Rectal smooth muscle tissue (tissue), 1 donor: ENCODE data around the gene TRPM2.
"Not testable (repeated sequence)": the region's sequence is repeated elsewhere in the genome, so short reads cannot be mapped to it uniquely, and the experiment has no call there.

Experiments used
- H3K27ac ChIP-seq: one replicate; pipeline ENCODE4 v1.7.0; 2013; ENCODE audit warnings: low read depth, low read length, inconsistent platforms
- H3K27me3 ChIP-seq: one replicate; pipeline ENCODE4 v1.7.0; 2013; ENCODE audit warnings: low read length; ENCODE audit not compliant: control insufficient read depth, insufficient read depth
- H3K36me3 ChIP-seq: one replicate; pipeline ENCODE4 v1.7.0; 2013; ENCODE audit warnings: low read length; ENCODE audit not compliant: control insufficient read depth, insufficient read depth
- H3K4me1 ChIP-seq: one replicate; pipeline ENCODE4 v1.7.0; 2013; ENCODE audit warnings: low read length; ENCODE audit not compliant: control insufficient read depth, insufficient read depth
- H3K4me3 ChIP-seq: one replicate; pipeline ENCODE4 v1.7.0; 2013; ENCODE audit warnings: low read length
- H3K9ac ChIP-seq: one replicate; pipeline ENCODE4 v1.7.0; 2013; ENCODE audit warnings: low read length

The TRPM2 gene

GRCh38 chr21:44356160-44356559 lies 2.7 kb downstream of the TRPM2 start:
- Histone ChIP-seq H3K4me1 (no peaks in the 10 kb centered on the region), H3K9ac (no peak overlapping the region), H3K4me3 (no peak overlapping the region), H3K36me3 (no peaks in the 10 kb centered on the region), H3K27me3 (no peaks in the 10 kb centered on the region), H3K27ac (no peak overlapping the region)

GRCh38 chr21:44356636-44357035 lies 3.2 kb downstream of the TRPM2 start:
- H3K4me3 ChIP-seq: no peak overlapping the region
- H3K36me3 ChIP-seq: no peaks in the 10 kb centered on the region
- no peak overlapping the region for H3K27ac ChIP-seq
- H3K4me1 ChIP-seq: no peaks in the 10 kb centered on the region
- no peaks in the 10 kb centered on the region for H3K27me3 ChIP-seq
- H3K9ac ChIP-seq: no peak overlapping the region

GRCh38 chr21:44357064-44357837 lies 3.8 kb downstream of the TRPM2 start:
- Histone ChIP-seq H3K27me3 (no peaks in the 10 kb centered on the region), H3K27ac (no peak overlapping the region), H3K36me3 (no peaks in the 10 kb centered on the region), H3K9ac (no peak overlapping the region), H3K4me3 (no peak overlapping the region), H3K4me1 (no peaks in the 10 kb centered on the region)

GRCh38 chr21:44359396-44359795 lies 6.0 kb downstream of the TRPM2 start:
- Histone ChIP-seq H3K9ac (no peak overlapping the region), H3K27ac (no peak overlapping the region), H3K4me1 (no peaks in the 10 kb centered on the region), H3K36me3 (no peaks in the 10 kb centered on the region), H3K4me3 (no peak overlapping the region), H3K27me3 (peaks cover 5% of the 10 kb centered on the region)

- Histone ChIP-seq H3K27ac (no peak overlapping the region), H3K27me3 (peaks cover 5% of the 10 kb centered on the region), H3K36me3 (no peaks in the 10 kb centered on the region), H3K4me3 (no peak overlapping the region), H3K4me1 (no peaks in the 10 kb centered on the region), H3K9ac (no peak overlapping the region)
These were observed 6.7 kb downstream of the TRPM2 start for GRCh38 chr21:44360159-44360558.

DNA sequence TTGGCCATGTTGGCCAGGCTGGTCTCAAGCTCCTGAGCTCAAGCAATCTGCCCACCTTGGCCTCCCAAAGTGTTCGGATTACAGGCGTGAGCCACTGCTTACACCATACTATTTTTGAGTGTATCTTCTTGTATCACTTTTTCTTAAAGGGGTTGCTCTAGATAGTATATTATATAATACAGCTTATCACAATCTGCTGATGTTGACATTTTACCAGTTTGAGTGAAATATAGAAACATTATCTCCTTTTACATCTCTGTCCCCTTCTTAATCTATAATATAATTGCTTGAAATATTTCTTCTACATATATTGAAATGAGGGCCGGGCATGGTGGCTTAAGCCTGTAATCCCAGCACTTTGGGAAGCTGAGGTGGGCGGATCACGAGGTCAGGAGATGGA lies 8.5 kb downstream of the TRPM2 start:
- H3K9ac ChIP-seq, H3K36me3 ChIP-seq, H3K27ac ChIP-seq, H3K4me3 ChIP-seq, H3K27me3 ChIP-seq, H3K4me1 ChIP-seq: not testable (repeated sequence)

- no peak overlapping the region for H3K27ac ChIP-seq
- H3K4me3 ChIP-seq: no peak overlapping the region
- no peak overlapping the region for H3K9ac ChIP-seq
- peaks cover 5% of the 10 kb centered on the region for H3K27me3 ChIP-seq
- no peaks in the 10 kb centered on the region for H3K4me1 ChIP-seq
- no peaks in the 10 kb centered on the region for H3K36me3 ChIP-seq
These were observed 9.9 kb downstream of the TRPM2 start for GRCh38 chr21:44363278-44363677.

- no peaks in the 10 kb centered on the region for H3K4me1 ChIP-seq
- no peak overlapping the region for H3K9ac ChIP-seq
- no peak overlapping the region for H3K27ac ChIP-seq
- no peak overlapping the region for H3K4me3 ChIP-seq
- no peaks in the 10 kb centered on the region for H3K36me3 ChIP-seq
- H3K27me3 ChIP-seq: peaks cover 13% of the 10 kb centered on the region
These were observed 11.0 kb downstream of the TRPM2 start for GRCh38 chr21:44364151-44365053.

GRCh38 chr21:44365251-44365966 lies 12.0 kb downstream of the TRPM2 start:
- Histone ChIP-seq H3K9ac (no peak overlapping the region), H3K27me3 (peaks cover 13% of the 10 kb centered on the region), H3K27ac (no peak overlapping the region), H3K36me3 (no peaks in the 10 kb centered on the region), H3K4me1 (no peaks in the 10 kb centered on the region), H3K4me3 (no peak overlapping the region)

GRCh38 chr21:44365967-44366585 lies 12.7 kb downstream of the TRPM2 start:
- Histone ChIP-seq H3K27ac (no peak overlapping the region), H3K27me3 (peaks cover 17% of the 10 kb centered on the region), H3K4me1 (no peaks in the 10 kb centered on the region), H3K9ac (no peak overlapping the region), H3K36me3 (no peaks in the 10 kb centered on the region), H3K4me3 (no peak overlapping the region)

DNA sequence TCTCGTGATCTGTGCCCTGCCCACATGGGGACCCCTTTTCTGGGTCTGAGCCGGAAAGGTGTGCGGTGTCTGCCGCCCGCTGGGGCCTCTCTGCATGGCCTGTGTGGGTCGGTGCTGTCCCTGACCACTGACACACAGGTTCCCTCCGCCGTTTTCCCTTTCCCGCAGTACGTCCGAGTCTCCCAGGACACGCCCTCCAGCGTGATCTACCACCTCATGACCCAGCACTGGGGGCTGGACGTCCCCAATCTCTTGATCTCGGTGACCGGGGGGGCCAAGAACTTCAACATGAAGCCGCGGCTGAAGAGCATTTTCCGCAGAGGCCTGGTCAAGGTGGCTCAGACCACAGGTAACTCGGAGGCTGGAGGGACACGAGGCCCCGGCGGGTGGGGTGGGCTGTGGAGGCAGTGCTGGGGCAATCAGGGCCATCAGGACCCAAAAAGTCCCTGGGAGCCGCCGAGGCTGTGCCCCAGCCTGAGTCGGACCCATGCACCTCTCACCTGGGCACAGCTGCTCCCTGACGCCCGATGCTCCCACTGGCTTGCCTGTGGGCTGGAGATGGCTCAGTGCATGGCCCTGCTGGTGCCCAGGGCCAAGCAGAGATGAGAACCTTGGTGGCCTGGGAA lies 13.3 kb downstream of the TRPM2 start:
- Histone ChIP-seq H3K27me3 (peaks cover 17% of the 10 kb centered on the region), H3K4me3 (no peak overlapping the region), H3K4me1 (no peaks in the 10 kb centered on the region), H3K27ac (no peak overlapping the region), H3K36me3 (no peaks in the 10 kb centered on the region), H3K9ac (no peak overlapping the region)
